Mammary epithelial cell (primary cell): Measurements from ENCODE around the gene GEN1.

ENCODE experiments used
- EZH2 ChIP-seq: IDR thresholded peaks from 2 replicates; pipeline ENCODE4 v1.6.1; 2012; ENCODE audit warnings: low read length, inconsistent platforms, borderline replicate concordance
- TF ChIP-seq, protein P1 (sequence below), 2 donors: IDR thresholded peaks in 1 of 2; conservative IDR thresholded peaks in 1 of 2; 2 replicates each; pipeline ENCODE4 v1.5.1; 2011 to 2012; ENCODE audit warnings: inconsistent platforms in 2 of 2, low read length in 2 of 2, mild to moderate bottlenecking in 2 of 2, control low read depth in 1 of 2, low read depth in 1 of 2; ENCODE audit not compliant: insufficient read depth in 1 of 2; ENCODE audit errors: extremely low read depth in 1 of 2

DNA sequence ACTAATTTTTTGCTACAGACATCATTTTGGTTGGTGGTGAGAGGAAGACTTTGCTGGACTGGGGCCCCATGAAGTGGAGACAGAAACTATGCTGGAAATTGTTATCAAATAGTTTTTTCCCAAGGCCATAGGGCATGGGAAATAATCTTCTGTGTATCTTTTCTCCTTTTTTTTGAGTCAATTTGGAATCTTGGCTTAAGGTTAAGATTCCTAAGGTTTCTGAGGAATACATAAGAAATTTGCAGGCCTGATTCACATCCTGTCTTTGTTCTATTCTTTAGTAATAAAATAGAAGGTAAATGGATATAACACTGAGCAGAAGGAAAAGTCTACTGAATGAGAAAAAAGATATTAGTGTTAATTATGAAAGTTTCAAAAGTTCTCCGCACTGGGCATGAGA lies 16.9 kb upstream of the GEN1 start:
- TF ChIP-seq, protein P1, sequence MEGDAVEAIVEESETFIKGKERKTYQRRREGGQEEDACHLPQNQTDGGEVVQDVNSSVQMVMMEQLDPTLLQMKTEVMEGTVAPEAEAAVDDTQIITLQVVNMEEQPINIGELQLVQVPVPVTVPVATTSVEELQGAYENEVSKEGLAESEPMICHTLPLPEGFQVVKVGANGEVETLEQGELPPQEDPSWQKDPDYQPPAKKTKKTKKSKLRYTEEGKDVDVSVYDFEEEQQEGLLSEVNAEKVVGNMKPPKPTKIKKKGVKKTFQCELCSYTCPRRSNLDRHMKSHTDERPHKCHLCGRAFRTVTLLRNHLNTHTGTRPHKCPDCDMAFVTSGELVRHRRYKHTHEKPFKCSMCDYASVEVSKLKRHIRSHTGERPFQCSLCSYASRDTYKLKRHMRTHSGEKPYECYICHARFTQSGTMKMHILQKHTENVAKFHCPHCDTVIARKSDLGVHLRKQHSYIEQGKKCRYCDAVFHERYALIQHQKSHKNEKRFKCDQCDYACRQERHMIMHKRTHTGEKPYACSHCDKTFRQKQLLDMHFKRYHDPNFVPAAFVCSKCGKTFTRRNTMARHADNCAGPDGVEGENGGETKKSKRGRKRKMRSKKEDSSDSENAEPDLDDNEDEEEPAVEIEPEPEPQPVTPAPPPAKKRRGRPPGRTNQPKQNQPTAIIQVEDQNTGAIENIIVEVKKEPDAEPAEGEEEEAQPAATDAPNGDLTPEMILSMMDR (conservative IDR thresholded peaks at IDR 0.05 in 1 of 2, IDR thresholded peaks at IDR 0.05 in 1 of 2; ENCODE audit: extremely low read depth in 1 of 2, insufficient read depth in 1 of 2, low read depth in 1 of 2, low read length in 2 of 2), result no peak
- no peak for TF ChIP-seq EZH2
